Measurements from ENCODE around the gene TCERG1.

- no peak for TF ChIP-seq CTCF (IDR thresholded peaks at IDR 0.05)
- TF ChIP-seq EZH2 (IDR thresholded peaks at IDR 0.05; ENCODE audit: borderline replicate concordance, insufficient read depth, low read depth, low read length, poor library complexity, severe bottlenecking) = no peak
Measured at GRCh38 chr5:146533882-146534281, 86.7 kb downstream of the TCERG1 start.
